Stimulated activated naive CD8-positive, alpha-beta T cell treated with anti-CD3 and anti-CD28 coated beads, Interleukin-15, Interleukin-2, amounts not matched to agents 100 ng/mL and 50 ng/mL, for 24 hours (primary cell): ENCODE data around the gene SLC6A12.

Experiments used
- H3K27ac Mint-ChIP-seq: one replicate; pipeline ENCODE4 v1.8.0; 2021; ENCODE audit warnings: mild to moderate bottlenecking, mixed read lengths
- H3K27me3 Mint-ChIP-seq: one replicate; pipeline ENCODE4 v1.8.0; 2021; ENCODE audit warnings: mixed read lengths
- H3K36me3 Mint-ChIP-seq: one replicate; pipeline ENCODE4 v1.8.0; 2021; ENCODE audit warnings: low read depth, mixed read lengths
- H3K4me1 Mint-ChIP-seq: one replicate; pipeline ENCODE4 v1.8.0; 2021; ENCODE audit warnings: low read depth, mixed read lengths
- H3K4me3 Mint-ChIP-seq: one replicate; pipeline ENCODE4 v1.8.0; 2021; ENCODE audit warnings: mild to moderate bottlenecking, mixed read lengths
- H3K9me3 Mint-ChIP-seq: one replicate; pipeline ENCODE4 v1.8.0; 2021; ENCODE audit warnings: mixed read lengths

The SLC6A12 gene

GRCh38 chr12:213527-213932 is 427 bp downstream of the SLC6A12 start:
- Mint-ChIP-seq H3K27me3 (peaks cover 31% of the 10 kb centered on the region), H3K4me1 (peaks cover 4% of the 10 kb centered on the region), H3K27ac (no peak overlapping the region), H3K36me3 (no peaks in the 10 kb centered on the region), H3K4me3 (no peak overlapping the region), H3K9me3 (no peaks in the 10 kb centered on the region)

DNA sequence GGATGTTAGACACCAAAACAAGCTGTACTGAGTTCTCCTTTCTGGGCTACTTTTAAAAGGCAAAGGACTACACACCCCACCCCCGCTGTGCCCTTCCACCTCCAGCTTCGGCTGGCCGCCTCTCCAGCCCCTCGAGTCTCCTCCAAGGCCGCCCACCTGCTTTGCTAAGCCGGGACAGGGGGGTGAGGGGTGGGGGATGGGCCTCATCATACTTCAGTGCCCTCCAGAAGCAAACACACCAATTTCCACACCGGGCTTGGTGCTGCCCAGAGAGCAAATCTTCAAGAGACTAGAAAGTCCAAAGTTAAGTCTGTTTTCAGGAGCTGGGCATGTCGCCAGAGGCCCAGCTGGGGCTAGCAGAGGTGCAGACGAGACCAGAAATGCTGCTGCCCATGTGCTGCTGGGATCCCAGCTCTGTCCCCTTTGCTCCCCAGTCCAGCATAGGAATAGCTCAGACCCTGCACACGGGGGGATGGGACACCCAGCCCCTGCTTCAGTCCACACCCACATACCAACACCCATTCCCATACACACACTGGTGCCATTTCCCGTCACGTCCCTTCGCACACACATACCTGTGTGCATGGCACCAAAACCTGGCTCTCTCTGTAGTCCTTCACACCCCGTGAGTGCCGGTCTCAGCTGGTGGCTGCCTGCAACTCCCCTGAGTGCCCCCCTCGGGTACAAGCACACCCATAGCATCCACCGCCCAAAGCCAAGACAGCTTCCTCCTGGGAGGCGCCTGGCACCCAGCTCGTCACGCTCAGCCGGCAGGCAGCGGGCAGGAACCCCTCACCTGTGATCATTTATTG is 1.0 kb downstream of the SLC6A12 start:
- Mint-ChIP-seq H3K27ac (no peak overlapping the region), H3K4me3 (no peak overlapping the region), H3K9me3 (no peaks in the 10 kb centered on the region), H3K27me3 (peaks cover 31% of the 10 kb centered on the region), H3K4me1 (peaks cover 4% of the 10 kb centered on the region), H3K36me3 (no peaks in the 10 kb centered on the region)

DNA sequence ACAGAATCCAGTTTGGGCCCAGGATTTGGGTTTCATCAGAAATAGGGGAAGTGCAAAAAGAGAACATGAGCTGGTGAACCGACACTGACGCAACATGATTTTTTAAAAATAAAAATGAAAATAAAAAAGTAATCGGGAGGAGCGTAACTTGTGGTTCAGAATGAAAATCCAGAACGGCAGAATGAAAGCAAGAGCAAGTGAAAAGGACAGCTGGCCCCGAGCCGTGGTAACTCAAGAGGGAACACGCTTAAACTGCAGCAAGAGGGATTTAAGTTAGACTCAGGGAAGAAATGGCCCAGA is 1.6 kb downstream of the SLC6A12 start:
- Mint-ChIP-seq H3K27ac (no peak overlapping the region), H3K9me3 (no peaks in the 10 kb centered on the region), H3K36me3 (no peaks in the 10 kb centered on the region), H3K4me3 (no peak overlapping the region), H3K4me1 (peaks cover 4% of the 10 kb centered on the region), H3K27me3 (peaks cover 31% of the 10 kb centered on the region)

DNA sequence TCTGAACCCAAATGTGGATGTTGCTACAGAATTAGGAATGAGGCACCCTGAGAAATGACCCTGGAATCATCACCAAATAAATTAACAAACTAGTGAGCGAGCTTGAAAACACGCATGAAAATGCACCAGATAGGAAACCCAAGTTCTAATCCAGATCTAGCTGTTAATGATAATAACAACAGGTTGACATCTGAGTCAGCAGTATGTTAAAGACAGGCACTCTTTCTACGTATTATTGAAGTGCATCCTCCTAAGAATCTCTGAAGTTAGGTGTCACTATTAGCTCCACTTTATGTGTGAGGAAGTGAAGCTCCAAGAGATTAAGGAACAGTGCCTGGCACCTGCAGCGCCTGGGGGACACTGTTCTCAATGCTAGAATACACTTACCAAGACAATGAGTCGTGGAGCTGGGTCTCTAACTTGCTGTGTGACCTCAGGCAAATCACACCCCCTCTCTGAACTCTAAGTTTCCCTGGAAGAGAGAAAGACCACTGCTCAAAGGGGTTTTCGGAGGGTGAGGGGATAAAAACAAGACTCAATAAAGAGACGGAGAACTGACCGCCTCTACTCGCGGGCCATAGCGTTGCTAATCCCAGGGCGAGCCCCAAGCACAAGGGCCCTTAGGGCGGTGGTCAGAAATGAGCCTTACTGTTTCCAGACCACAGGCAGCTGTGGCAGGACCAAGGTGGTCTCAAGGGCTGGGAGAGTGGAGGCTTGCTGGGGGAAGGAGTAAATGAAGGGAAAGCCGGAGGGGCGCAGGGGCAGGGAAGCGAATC is 2.1 kb downstream of the SLC6A12 start:
- Mint-ChIP-seq H3K27ac (no peak overlapping the region), H3K27me3 (peaks cover 34% of the 10 kb centered on the region), H3K36me3 (no peaks in the 10 kb centered on the region), H3K4me3 (no peak overlapping the region), H3K4me1 (peaks cover 4% of the 10 kb centered on the region), H3K9me3 (no peaks in the 10 kb centered on the region)

GRCh38 chr12:211142-211465 is 2.9 kb downstream of the SLC6A12 start:
- H3K27me3 Mint-ChIP-seq = peaks cover 38% of the 10 kb centered on the region
- peaks cover 4% of the 10 kb centered on the region for H3K4me1 Mint-ChIP-seq
- no peak overlapping the region for H3K4me3 Mint-ChIP-seq
- H3K9me3 Mint-ChIP-seq = no peaks in the 10 kb centered on the region
- no peak overlapping the region for H3K27ac Mint-ChIP-seq
- no peaks in the 10 kb centered on the region for H3K36me3 Mint-ChIP-seq

GRCh38 chr12:210277-211141 is 3.4 kb downstream of the SLC6A12 start:
- no peak overlapping the region for H3K27ac Mint-ChIP-seq
- H3K4me3 Mint-ChIP-seq = no peak overlapping the region
- peaks cover 4% of the 10 kb centered on the region for H3K4me1 Mint-ChIP-seq
- H3K9me3 Mint-ChIP-seq = no peaks in the 10 kb centered on the region
- H3K36me3 Mint-ChIP-seq = no peaks in the 10 kb centered on the region
- H3K27me3 Mint-ChIP-seq = peaks cover 43% of the 10 kb centered on the region

GRCh38 chr12:209851-210250 is 4.1 kb downstream of the SLC6A12 start:
- Mint-ChIP-seq H3K4me3 (no peak overlapping the region), H3K36me3 (no peaks in the 10 kb centered on the region), H3K4me1 (peaks cover 4% of the 10 kb centered on the region), H3K9me3 (no peaks in the 10 kb centered on the region), H3K27me3 (peaks cover 48% of the 10 kb centered on the region), H3K27ac (no peak overlapping the region)

GRCh38 chr12:209246-209645 is 4.7 kb downstream of the SLC6A12 start:
- Mint-ChIP-seq H3K9me3 (no peaks in the 10 kb centered on the region), H3K36me3 (no peaks in the 10 kb centered on the region), H3K4me1 (peaks cover 4% of the 10 kb centered on the region), H3K4me3 (no peak overlapping the region), H3K27ac (no peak overlapping the region), H3K27me3 (peaks cover 52% of the 10 kb centered on the region)

DNA sequence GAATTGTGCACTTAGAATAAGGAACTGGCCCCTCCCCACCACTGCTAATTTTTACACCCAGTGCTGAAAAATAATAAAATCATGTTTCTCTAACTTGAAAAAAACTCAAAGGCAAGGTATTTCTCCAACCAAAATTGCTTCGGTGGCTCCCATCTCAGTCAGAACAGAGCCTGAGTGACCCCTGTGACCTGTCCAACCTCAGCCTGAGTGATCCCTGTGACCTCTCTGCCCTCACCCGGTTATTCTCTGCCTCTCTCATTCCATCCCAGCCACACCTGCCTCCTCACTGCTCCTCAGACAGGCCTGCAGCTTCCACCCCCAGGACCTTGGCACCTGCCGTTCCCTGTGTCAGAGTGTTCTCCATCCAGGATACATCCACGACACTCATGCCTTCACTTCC is 5.1 kb downstream of the SLC6A12 start:
- no peaks in the 10 kb centered on the region for H3K36me3 Mint-ChIP-seq
- H3K4me3 Mint-ChIP-seq = no peak overlapping the region
- peaks cover 4% of the 10 kb centered on the region for H3K4me1 Mint-ChIP-seq
- H3K27me3 Mint-ChIP-seq = peaks cover 52% of the 10 kb centered on the region
- H3K9me3 Mint-ChIP-seq = no peaks in the 10 kb centered on the region
- H3K27ac Mint-ChIP-seq = no peak overlapping the region

DNA sequence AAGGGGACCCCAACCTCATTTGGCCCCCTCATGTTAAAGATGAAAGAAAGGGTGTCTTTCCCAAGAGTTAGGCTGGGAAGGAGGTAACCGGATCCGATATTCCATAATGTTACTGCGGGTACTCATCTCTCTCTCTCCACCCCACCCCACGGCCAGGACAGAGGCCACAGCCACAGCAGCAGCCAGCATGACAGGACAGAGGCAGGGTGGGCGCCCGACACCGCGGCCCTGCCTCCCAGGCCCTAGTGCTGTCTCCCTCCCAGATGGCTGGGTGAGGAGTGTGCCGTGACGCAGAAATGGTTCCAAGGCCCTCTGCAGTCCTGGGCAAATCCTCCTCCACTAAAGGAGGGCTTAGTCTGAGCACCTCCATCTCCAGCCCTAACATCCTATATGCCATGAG is 6.2 kb downstream of the SLC6A12 start:
- peaks cover 47% of the 10 kb centered on the region for H3K27me3 Mint-ChIP-seq
- H3K27ac Mint-ChIP-seq = no peak overlapping the region
- H3K9me3 Mint-ChIP-seq = no peaks in the 10 kb centered on the region
- no peak overlapping the region for H3K4me3 Mint-ChIP-seq
- no peaks in the 10 kb centered on the region for H3K36me3 Mint-ChIP-seq
- H3K4me1 Mint-ChIP-seq = peaks cover 4% of the 10 kb centered on the region

DNA sequence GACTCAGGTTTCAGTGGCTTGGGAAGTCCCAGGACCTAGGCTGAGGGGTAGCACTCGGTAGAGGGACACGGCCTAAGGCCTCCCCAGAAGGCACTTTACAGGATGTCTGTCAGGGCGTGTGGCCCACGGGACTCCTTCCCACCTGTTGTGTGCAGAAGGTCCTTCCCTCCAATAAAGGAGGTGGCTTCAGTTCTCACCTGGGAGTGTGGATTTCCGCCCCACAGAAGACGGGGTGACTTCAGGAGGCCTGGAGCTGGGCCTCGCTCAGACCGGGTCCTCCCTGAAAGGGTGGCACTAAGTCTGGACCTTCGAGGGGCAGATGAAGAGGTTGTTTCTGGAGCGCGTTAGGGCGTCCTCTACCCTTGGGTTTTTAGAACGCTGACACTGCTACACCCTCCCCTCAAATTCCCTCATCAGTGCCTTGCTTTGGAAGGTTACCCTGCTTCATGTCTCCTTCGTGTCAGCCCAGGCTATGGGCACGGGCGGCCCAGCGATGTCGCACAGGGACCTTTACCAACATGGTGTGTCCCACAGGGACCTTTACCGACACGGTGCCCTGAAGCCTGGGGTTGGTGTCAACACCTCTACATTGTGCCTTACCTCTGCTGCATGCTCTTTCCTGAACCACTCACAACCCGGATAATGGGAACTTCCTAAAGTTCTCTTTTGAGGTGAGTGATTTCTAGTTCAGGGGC is 7.1 kb downstream of the SLC6A12 start:
- Mint-ChIP-seq H3K4me1 (no peaks in the 10 kb centered on the region), H3K36me3 (no peaks in the 10 kb centered on the region), H3K27ac (no peak overlapping the region), H3K4me3 (no peak overlapping the region), H3K9me3 (no peaks in the 10 kb centered on the region), H3K27me3 (peaks cover 47% of the 10 kb centered on the region)

DNA sequence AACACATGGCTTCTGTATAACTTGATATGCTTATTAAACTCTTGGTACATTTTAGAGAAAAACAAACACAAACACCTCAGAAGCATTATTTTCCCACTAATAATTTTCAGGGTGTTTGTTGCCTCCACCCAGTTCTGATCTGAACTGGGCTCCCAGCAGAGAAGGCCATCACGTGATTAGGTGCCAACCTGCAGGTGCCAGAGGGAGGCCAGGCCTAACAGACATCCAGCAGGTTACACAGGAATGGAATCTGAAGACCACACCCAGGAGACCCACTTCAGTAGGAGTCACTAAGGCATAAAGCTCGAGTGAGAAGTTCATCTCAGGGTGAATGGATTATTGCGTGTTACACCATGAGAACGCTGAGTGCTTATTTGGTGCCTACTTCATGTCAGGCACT is 8.9 kb downstream of the SLC6A12 start:
- Mint-ChIP-seq H3K27ac (no peak overlapping the region), H3K9me3 (no peaks in the 10 kb centered on the region), H3K4me1 (no peaks in the 10 kb centered on the region), H3K27me3 (peaks cover 43% of the 10 kb centered on the region), H3K36me3 (no peaks in the 10 kb centered on the region), H3K4me3 (no peak overlapping the region)

DNA sequence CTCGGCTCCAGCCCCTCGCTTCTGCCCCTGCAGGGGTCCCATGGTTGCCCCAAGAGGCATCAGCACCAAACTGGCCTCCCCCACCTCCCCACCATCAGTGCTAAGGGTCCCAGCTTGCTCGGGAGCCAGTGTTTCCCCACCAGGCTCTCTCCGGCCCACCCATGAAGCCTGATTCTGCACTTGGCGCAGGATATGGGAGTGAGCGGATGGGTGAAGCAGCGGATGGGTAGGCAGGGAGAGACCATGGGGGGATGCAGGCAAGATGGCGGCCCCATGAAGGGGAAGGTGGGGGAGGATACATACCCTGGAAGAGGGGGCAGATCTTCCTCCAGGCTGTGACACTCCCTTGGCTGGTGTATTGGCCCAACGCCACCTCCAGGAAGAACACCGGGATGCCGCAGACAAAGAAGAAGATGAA is 9.7 kb downstream of the SLC6A12 start:
- Mint-ChIP-seq H3K36me3 (no peaks in the 10 kb centered on the region), H3K4me3 (no peak overlapping the region), H3K27ac (no peak overlapping the region), H3K9me3 (no peaks in the 10 kb centered on the region), H3K27me3 (peaks cover 43% of the 10 kb centered on the region), H3K4me1 (no peaks in the 10 kb centered on the region)

- H3K4me3 Mint-ChIP-seq = no peak overlapping the region
- peaks cover 43% of the 10 kb centered on the region for H3K27me3 Mint-ChIP-seq
These were observed 10.3 kb downstream of the SLC6A12 start for GRCh38 chr12:203462-204260.

More at GRCh38 chr12:203462-204260, 10.3 kb downstream of the SLC6A12 start:
- H3K36me3 Mint-ChIP-seq = no peaks in the 10 kb centered on the region
- no peak overlapping the region for H3K27ac Mint-ChIP-seq
- H3K4me1 Mint-ChIP-seq = no peaks in the 10 kb centered on the region
- no peaks in the 10 kb centered on the region for H3K9me3 Mint-ChIP-seq
